Stimulated activated CD4-positive, alpha-beta T cell treated with anti-CD3 and anti-CD28 coated beads, Interleukin-1b, Interleukin-23, amount 100 ng/mL, for 1 hour (primary cell): ENCODE measurements around the gene TMEM256.

Source experiments
- DNase-seq, 2 donors: peaks; one replicate each; pipeline ENCODE4 v3.0.0-alpha.2; 2020; ENCODE audit warnings: low read depth in 2 of 2

TMEM256 gene

DNA sequence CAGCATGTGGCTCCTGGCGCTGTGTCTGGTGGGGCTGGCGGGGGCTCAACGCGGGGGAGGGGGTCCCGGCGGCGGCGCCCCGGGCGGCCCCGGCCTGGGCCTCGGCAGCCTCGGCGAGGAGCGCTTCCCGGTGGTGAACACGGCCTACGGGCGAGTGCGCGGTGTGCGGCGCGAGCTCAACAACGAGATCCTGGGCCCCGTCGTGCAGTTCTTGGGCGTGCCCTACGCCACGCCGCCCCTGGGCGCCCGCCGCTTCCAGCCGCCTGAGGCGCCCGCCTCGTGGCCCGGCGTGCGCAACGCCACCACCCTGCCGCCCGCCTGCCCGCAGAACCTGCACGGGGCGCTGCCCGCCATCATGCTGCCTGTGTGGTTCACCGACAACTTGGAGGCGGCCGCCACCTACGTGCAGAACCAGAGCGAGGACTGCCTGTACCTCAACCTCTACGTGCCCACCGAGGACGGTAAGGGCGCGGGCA, 4.4 kb upstream of the TMEM256 start:
- no peak for DNase-seq

DNA sequence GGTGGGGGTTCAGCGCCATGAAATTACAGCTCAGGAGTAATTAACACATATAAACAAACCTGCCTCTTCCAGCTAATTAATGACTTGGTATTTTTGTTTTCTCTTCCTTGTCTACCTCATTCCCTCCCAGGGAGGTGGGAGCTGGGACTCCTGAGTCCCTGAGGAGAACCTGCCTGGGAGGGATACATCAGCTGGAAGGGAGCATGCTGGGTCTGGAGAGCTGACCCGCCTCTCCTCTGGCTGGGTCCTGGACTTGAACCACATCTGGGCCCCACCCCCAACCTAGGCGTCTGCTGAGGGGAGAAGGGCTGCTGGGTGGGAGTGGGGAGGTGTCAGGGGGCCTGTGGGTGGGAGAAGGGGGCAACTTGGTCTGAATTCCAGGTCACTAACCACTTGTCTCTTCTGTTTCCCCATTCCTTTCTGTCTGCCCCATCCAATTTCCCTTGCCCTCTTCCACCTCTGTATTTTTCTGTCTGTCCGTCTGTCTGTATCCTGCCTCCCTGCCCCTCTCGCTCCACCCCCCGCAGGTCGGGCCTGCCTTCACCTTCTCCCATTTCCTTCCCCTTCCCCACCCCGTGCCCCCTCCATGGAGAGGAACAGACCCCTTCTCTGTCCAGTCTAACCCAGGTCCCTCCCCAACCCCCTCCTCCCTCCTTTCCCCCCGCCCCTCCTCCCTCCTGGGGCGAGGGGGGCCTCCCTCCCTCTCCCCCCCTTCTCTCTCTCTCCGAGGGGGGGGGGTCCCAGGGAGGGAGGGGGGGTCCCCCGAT, 3.8 kb upstream of the TMEM256 start, which contains the start of gene NLGN2:
NLGN2 (plus strand) TSS at position 361 of the 767 bp plus-strand sequence. CDS start 411 bp downstream, outside the sequence.
- DNase-seq: no peak

DNA sequence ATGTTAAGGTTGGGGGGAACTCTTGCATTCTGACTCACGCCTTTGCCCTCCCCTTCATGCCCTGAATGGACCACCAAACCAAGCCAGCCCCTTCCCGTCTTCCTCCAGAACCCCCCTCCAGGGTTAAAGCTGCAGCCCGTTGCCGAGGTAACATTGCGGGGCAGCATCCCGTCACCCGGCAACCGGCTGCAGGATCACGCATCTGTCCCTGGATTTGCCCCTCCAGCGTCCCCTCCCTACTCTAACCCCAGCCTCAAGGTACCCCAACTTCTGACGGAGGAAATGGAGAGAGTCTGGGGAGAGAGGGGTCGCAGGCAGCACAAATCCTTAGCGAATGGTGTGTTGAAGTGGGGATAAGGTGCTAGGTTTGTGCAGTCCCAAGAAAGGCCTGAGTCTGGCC, 3.2 kb upstream of the TMEM256 start:
- no peak for DNase-seq

DNA sequence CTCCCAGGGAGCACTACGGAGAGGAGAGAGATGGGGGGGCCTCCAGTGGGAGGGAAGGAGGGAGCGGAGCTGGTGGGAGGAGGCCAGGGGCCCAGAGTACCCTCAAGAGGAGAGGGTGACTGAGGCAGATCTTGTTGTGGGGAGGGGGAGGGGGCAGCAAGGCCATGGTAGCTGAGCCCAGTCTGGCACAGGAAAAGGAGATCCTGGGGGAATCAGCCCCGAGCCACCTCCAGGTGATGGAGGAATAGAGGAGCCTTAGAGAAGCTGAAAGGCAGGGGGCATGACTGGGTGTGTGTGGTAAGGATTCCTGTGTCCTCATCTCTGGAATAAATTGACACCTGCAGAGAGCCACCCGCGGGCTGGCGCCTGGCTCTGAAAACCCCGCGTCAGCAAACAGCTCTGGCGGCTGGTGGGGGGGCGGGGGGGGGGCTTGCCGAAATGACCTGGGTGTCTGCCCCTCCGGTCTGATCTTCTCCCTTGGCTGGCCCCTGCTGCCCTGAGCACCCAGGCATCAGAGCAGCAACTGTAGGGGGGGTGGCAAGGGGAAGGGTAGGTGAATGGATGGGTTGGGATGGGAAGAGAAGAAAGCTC, 2.4 kb upstream of the TMEM256 start:
- no peak for DNase-seq

DNA sequence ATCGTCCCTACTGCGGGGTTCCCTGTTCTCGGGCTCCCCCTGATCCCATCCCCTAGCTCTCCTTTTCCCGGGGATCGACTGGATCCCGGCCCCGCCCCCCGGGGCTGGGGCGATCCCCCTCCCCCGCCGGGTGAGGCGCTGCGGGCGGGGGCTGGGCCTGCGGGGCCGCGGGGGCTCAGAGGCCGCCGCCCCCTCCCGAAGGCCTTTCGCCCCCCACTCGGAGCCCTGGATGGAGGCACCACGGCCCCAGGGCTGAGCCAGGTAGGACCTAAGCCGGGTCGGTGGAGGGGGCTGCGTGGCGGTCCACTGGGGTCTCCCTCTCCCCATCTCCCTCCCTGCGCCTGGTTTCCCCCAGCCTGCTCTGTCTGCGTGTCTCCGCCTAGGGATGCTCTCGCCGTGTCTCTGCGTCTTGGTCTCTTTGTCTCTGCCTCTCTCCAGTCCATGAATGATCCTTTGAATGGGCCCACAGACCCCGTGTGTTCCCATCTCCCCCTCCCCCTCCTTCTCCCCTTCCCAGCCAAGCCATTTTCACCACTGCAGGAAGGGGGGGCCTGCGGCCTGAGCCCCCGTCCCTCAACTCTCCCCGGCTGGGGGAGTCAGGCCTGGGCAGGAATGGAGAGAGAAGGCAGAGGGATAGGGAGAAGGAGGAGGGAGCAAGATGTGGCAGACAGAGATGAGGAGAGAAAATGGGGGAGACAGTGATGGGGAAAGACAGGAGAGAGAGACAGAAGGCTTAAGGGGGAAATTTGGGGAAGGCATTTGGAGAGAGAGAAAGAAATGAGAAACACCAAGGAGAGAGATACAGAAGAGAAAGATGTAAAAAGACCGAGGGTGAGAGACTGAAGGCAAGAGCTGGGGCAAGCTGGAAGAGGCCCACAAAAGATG, 1.7 kb upstream of the TMEM256 start:
- DNase-seq: no peak

DNA sequence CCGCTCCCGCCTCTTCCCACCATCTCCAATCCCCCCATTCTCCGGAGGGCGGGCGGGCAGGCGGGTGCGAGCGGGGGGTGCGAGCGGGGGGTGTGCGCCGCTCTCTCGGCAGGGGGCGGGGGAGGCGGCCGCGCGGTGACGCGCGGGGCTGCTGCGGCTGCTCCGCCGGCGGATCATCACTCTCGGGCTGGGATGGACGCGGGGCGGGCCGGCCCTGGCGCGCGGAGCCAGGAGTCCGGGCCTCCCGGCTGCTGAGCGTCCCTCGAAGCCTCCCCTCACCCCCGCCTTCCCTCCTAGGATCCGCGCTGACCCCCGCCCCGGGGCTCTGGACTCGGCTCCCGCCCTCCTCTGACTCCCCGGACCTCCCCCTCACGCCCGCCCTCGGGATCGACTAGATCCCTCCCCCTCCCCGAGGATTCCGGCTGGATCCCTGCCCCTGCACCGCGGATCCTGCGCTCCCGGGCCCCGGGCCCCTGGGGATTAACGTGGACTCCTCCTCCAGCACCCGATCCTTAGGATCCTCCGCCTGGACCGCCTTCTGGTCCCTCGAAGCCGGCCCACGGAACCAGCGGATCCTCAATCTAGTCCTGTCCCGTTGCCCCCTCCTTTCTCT, 946 bp upstream of the TMEM256 start:
- peak in 1 of 2 donors; percentile 42 for DNase-seq

DNA sequence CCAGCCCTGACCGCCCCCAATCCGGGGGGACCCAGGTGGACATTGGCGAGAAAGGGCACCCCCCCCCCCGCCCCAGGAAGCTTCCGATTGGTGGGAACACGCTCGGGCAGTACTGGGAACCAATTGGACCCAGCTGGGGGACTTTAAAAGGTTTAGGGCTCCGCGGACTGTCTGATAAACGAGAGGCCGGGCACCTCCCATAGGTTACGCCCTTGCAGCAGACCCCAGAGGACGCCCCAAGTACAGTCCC, 245 bp downstream of the TMEM256 start:
- DNase-seq: no peak

DNA sequence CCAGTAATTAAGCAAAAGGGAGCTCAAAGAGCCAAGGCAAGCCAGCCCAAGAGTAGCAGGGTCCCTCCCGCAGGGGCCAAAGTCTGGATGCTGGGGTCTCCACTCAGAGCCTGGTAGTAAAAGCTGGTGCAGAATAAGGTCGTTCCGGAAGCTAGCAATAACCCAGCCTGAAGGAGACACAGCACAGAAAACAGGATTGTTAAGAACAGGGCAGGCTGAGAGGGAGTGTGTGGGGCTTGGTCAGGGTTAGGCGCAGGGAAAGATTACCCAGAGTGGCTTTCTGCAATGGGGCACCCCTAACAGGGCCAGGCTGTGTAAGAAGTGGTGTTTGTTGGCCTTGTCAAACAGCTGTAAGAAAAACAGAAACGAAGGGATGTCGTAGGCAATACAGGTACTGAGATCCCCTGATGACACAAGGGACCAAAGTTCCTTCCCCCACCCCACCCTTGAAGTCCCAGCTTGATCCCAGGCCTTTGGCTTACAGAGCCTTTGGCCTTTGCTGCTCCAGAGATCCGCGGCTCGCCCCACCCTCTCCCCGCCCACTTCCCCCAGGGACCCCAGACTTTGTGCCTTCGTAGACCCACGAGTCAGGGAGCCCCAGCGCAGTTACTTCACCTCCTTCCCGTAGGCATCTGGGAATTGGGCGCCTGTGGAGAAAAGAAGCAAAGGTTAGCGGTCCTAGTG, 712 bp downstream of the TMEM256 start:
- no peak for DNase-seq

DNA sequence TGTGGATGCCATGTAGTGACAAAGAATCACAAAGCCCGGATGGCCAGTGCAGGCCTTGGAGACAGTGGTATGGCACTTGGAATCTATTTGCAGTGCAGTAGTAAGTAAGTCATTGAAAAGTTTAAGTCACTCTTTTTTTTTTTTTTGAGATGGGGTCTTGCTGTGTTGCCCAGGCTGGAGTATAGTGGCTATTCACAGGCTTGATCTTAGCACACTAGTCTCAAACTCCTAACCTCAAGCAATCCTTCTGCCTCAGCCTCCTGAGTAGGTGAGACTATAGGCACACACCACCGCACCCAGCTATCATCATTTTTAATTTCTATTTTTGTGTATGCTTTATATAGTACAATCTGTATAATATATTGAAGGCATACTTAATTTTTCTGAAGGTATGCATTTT, 5.3 kb downstream of the TMEM256 start:
- DNase-seq: no peak

DNA sequence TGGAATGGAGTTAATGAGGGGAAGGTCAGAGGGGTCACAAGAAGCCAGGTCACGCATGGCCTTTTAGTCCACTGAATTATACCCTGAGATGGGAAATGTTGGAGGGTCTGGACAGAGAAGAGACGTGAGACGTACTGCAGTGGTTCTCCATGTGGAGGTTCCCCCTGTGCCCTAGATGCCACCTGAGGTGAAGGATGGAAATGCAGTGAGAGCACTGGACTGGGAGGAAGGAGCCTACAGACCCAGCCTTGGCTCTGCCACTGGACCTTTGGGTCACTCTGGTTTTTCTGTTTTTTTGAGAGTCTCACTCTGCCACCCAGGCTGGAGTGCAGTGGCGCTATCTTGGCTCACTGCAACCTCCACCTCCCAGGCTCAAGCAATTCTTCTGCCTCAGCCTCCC, 7.8 kb downstream of the TMEM256 start:
- DNase-seq: no peak

DNA sequence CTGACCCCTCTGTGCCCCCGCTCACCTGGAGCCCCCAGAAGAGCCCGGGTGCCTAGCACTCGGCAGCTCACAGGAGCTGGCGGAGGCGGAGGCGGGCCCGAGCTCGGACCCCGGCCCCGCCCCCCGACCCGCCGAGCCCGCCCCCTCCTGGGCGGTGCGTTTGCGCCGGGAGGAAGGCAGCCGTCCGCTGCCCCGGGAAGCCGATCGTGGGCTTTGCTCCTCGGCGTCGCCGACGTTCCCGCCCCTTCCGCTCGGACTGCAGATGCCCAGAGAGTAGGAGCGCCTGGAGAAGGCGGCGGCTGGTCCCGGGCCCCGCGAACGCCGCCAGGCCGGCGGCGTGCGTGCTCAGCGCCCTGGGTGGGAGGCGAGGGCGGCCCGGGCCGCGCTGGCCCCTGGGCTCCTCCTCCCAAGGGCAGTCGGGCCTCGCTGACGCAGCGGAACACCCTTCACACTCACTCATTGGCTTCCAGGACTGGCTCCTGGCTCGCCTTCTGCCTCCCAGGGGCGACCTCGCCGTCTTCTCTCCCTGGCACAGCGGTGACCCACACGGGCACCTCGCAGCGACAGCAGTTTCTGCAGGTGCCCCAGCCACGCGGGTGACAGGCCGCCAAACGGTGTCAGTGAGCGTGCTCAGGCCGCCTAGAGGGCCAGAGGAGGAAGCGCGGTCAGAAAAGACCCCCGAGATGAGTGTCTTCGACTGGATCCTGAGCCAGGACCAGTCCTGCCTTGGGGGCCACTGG, 9.3 kb downstream of the TMEM256 start, which contains the start of gene PLSCR3:
PLSCR3 (minus strand) TSS at position 74 of the 740 bp plus-strand sequence. CDS start 415 bp downstream, outside the sequence.
- DNase-seq: peak; percentile 52 to 78

DNA sequence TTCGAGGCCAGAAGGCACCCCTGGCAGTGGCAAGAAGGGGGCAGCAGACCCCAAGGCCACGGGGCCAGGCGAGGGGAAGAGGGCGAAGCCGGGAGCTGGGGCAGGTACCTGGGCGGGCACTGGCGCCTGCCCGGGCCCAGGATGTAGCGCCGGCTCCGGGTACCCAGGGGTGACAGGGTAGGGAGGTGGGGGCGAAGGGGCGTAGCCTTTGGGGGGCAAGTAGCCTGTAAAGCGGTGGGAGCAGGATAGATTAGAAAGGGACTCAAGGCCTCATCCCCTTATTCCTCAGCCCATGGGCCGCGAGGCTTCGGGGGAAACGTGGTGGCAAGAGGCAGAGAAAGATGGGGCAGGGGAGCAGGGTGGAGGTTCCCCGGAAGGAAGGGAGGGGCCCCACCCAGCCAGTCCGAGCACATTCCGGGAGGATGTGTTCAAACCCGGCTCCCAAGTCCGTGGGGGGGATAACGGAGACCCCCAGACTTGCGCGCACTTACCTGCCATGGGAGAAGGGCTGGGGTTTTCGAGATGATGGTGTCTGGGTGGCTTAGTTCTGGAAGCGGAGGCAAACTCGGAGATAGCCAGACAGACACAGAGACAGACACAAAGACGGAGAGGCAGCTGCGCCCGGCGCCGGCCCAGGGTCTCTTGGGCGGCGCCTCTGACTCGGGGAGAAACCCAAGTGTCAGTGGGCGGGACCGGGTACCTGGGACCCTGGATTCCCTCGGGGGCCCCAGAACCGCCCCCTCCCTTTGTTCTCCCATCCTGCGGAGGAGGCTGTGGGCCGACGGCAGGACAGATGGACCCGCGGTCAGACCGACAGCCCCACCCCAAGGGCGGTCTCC, 10.1 kb downstream of the TMEM256 start:
- peak; percentile 23 to 37 for DNase-seq

DNA sequence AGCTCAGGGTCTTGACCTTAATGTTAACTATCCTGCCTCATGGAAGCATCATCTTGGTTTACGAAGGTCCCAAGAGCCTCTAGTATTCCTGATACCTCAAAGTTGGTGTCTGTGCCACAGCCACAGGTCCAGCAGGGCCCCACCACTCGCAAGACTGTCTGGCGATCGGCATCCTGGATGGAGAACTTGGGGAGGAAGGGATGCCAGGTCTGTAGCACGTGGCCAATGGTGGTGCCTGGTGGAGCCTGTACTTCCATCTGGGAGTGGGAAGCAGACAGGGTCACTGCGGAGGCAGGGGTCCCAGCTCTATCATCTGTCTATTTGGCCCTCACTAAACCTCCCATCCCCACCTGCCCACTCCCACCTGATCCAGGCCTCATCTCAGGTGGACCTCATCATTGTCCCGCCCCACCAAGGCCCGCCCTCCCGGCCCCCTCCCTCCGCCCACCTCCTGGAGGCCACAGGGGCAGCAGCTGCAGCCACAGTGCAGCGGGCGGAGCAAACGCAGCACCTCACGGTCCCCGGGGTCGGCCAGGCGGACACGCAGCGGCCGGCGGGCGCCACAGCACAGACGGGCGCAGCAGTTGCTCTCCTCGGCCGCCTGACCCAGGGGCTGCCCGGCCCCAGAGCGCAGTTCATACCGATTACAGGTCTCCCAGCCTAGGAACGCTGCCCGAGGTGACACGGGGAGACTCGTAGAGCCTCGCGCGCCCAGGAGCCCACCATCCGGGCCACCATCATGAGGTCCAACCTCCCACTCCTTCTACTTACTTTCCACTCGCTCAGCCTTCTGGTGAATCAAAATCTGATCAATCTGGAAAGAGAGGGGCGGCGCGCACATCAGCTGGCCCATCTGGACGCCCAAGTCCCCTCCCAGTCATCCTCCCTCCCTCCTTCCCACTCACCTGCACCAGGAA, 10.9 kb downstream of the TMEM256 start:
- DNase-seq: no peak

DNA sequence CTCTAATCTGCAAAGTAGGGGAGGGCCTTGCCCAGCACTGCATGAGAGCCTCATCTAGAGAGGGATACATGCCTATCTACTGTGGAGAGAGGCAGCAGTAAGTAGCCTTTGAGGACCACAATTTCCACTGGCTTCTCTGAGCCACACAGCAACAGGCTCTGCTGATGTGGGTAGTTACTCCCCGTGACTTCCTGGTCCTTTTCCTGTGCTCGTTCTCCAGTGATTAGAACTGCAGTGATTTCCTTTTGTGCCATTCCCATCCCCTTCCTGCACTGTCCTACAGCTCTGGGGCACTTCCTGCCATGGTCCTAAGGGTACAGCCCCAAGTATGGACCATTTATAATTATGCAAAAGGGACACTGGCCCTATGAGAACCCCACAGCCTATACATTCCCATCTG, 12.6 kb downstream of the TMEM256 start:
- no peak for DNase-seq

DNA sequence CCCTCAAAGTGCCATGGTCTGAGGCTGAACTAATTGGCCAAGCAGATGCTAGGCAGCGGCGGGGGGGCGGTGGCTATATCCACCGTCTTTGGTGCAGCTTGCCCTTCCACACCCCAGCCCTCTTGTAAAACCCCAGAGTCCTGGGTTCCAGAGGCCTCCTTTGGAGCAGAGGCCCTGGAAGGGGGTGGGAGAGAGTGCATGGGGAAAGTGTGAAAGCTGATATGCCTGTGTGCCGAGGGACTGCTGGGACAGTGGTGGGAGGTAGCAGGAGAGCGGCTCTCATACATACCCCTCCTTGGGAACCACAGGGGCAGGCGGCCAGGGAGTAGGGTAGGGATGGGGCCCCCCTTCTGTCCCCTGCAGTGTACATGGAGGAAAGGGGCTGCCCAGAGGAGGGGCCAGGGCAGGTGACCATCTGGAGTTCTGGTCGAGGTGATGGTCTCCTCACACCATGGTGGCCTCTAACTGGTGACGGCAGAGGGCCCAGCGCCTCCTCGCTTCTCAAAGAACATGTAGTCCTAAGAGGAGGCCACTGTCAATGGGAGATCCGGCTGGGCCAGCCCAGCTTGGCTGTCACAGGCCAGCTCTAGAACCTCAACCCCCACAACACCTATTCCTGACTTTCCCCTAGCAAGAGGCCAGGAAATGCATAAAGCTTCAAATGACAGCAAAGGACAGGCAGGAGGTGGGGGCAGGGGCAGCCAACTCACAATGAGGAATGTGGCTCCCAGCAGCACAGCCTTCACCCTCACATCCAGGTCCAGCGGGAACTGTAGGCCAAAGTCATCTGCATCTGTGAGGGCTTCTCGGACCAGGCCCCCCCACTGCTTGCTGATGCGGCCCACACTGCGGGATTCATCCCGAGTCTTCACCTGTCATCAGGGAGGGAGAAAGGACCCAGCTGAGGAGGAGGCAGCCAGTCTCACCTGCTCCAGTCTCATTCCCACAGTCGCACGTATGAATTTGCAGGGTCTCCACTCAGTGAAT, 13.7 kb downstream of the TMEM256 start:
- no peak for DNase-seq

DNA sequence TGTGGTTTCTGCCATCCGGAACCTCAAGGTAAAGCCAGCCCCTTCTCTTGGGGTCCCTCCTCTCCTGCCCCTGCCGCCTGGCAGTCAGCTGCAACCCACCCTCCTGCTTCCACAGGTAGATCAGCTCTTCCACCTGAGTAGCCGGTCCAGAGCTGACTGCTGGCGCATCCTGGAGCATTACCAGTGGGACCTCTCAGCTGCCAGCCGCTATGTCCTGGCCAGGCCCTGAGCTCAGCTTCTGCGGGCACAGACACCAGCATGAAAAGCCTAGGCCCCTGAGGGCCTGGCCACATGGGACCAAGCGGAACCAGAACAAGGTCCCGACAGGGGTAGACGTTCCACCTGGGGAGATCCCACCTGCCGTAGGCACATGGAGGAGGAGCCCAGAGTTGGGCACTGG, 15.0 kb downstream of the TMEM256 start:
- no peak for DNase-seq

DNA sequence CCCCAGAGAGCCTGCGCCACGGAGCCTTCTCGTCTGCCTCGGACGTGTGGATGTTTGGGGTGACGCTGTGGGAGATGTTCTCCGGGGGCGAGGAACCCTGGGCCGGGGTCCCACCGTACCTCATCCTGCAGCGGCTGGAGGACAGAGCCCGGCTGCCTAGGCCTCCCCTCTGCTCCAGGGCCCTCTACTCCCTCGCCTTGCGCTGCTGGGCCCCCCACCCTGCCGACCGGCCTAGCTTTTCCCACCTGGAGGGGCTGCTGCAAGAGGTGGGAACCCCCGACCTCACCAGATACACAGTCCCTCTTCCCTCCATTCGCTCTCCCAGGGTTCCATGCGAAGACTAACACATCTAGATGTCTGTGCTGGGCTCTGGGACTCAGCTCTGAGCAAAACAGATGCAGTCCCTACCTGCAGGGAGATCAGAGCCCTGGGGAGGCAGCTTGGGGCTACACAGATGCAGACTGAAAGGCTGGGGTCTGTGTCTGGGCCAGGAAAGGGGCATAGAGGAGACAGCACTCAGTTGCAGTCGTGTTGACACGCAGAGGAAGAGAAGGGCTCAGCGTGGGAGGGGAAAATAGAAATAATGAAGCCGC, 19.3 kb downstream of the TMEM256 start:
- no peak for DNase-seq
